ENCODE results near the gene PRDM2.

The PRDM2 gene

DNA sequence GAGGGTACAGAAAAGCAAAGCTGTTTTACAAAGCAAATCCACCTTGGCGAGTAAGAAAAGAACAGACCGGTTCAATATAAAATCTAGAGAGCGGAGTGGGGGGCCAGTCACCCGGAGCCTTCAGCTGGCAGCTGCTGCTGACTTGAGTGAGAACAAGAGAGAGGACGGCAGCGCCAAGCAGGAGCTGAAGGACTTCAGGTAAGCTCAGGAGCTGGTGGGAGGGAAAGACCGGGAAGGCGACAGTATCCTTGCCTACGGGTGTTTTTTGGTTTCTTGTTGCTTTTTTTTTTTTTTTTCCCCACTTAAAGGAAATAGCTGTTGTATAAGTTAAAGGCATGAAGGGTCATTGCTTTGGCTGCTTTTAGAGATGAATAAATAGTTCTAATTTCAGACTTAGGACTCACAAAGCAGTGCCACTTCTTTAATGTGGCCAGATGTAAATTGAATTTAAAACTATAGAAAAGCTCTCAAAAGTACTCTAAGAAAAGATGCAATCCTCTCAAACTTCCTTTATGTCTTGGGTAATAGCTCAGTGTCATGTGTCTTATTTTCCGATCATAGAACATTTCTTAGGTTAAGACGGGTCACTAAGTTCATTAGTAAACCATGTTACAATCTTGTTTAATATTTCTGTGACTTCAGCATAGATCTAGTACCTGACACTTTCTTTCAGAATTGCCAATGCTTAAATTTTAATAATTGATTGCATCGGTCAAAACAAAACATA, 82.8 kb downstream of the PRDM2 start:
- no peak for TF ChIP-seq ZNF274 (IDR thresholded peaks at IDR 0.05; ENCODE audit: low read depth, low read length)
- TF ChIP-seq SUZ12 (IDR thresholded peaks at IDR 0.05; ENCODE audit: extremely low read depth, insufficient read depth, insufficient read length): no peak

GRCh38 chr1:13783551-13783950, 83.6 kb downstream of the PRDM2 start:
- DNase-seq (ENCODE audit: low read depth, low spot score): no peak
- no peak overlapping the region for H3K9ac ChIP-seq (ENCODE audit: insufficient read length, low read depth)
- H3K27me3 ChIP-seq (ENCODE audit: insufficient read depth, insufficient read length): no peaks in the 10 kb centered on the region
- no peaks in the 10 kb centered on the region for H3K9me3 ChIP-seq (ENCODE audit: insufficient read depth, low read length)
- no peak overlapping the region for H3K4me3 ChIP-seq (ENCODE audit: insufficient read length, low read depth)
- H3K4me1 ChIP-seq (ENCODE audit: insufficient read depth, insufficient read length): peaks cover 1% of the 10 kb centered on the region
- no peak for TF ChIP-seq SUZ12 (IDR thresholded peaks at IDR 0.05; ENCODE audit: extremely low read depth, insufficient read depth, insufficient read length)
- H3K36me3 ChIP-seq (ENCODE audit: insufficient read depth, insufficient read length, low read length): peaks cover 55% of the 10 kb centered on the region

More for the DNA sequence above, 82.8 kb downstream of the PRDM2 start:
- Histone ChIP-seq H3K27me3 (ENCODE audit: insufficient read depth, insufficient read length) (no peaks in the 10 kb centered on the region), H3K36me3 (ENCODE audit: insufficient read depth, insufficient read length, low read length) (peaks cover 59% of the 10 kb centered on the region), H3K4me1 (ENCODE audit: insufficient read depth, insufficient read length) (no peaks in the 10 kb centered on the region), H3K9ac (ENCODE audit: insufficient read length, low read depth) (no peak overlapping the region), H3K4me3 (ENCODE audit: insufficient read length, low read depth) (no peak overlapping the region), H3K9me3 (ENCODE audit: insufficient read depth, low read length) (no peaks in the 10 kb centered on the region)
- DNase-seq (ENCODE audit: low read depth, low spot score): no peak

DNA sequence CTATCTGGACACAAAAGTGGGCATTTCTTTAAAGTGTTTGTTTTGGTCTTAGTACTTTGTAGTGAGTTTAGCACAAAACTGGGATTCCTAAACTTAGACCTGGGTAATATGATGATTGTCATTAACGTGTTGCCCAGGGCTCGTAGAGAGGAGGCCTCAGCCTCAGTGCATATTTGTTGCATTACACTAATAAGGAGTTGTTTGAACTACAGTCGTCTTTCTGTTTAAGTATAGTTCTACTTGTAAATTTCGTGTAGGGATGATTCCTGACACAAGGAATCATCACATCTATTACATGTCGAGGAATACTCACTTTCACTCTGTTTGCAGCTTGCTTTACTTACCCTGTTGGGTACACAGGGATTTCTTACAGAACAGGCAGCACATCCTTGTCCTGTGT, 85.0 kb downstream of the PRDM2 start:
- H3K4me3 ChIP-seq (ENCODE audit: insufficient read length, low read depth): no peak overlapping the region
- H3K9ac ChIP-seq (ENCODE audit: insufficient read length, low read depth): no peak overlapping the region
- no peak for DNase-seq (ENCODE audit: low read depth, low spot score)
- TF ChIP-seq YY1 (IDR thresholded peaks at IDR 0.05; ENCODE audit: insufficient read depth, insufficient read length): no peak
- TF ChIP-seq SUZ12 (IDR thresholded peaks at IDR 0.05; ENCODE audit: extremely low read depth, insufficient read depth, insufficient read length): no peak
- TF ChIP-seq ZNF274 (IDR thresholded peaks at IDR 0.05; ENCODE audit: low read depth, low read length): no peak
- no peaks in the 10 kb centered on the region for H3K9me3 ChIP-seq (ENCODE audit: insufficient read depth, low read length)
- peaks cover 3% of the 10 kb centered on the region for H3K4me1 ChIP-seq (ENCODE audit: insufficient read depth, insufficient read length)
- H3K27me3 ChIP-seq (ENCODE audit: insufficient read depth, insufficient read length): no peaks in the 10 kb centered on the region
- H3K36me3 ChIP-seq (ENCODE audit: insufficient read depth, insufficient read length, low read length): peaks cover 49% of the 10 kb centered on the region

DNA sequence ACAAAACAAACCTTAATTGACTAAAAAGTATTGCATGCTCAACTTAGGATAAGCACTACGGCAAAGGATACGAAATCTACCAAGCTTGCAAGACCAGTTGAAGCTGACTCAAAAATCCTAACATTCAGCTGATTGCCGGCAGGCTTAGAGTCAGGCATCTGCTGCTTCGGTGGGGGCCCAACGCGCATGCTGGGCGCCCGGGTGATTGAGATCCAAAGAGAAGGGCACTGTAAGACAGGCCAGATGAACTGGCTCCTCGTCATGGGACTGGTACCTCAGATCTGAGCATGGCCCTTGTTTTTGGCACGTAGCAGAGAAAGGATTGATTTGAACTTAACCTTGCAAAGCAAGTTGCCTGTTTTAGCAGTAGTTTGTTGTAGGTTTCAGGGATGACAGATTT, 86.6 kb downstream of the PRDM2 start:
- DNase-seq (ENCODE audit: low read depth, low spot score): no peak
- TF ChIP-seq YY1 (IDR thresholded peaks at IDR 0.05; ENCODE audit: insufficient read depth, insufficient read length): no peak
- no peak for TF ChIP-seq SUZ12 (IDR thresholded peaks at IDR 0.05; ENCODE audit: extremely low read depth, insufficient read depth, insufficient read length)
- no peak for TF ChIP-seq ZNF274 (IDR thresholded peaks at IDR 0.05; ENCODE audit: low read depth, low read length)
- H3K9ac ChIP-seq (ENCODE audit: insufficient read length, low read depth): no peak overlapping the region
- no peak overlapping the region for H3K4me3 ChIP-seq (ENCODE audit: insufficient read length, low read depth)
- H3K9me3 ChIP-seq (ENCODE audit: insufficient read depth, low read length): no peaks in the 10 kb centered on the region
- H3K4me1 ChIP-seq (ENCODE audit: insufficient read depth, insufficient read length): peaks cover 3% of the 10 kb centered on the region
- peaks cover 33% of the 10 kb centered on the region for H3K36me3 ChIP-seq (ENCODE audit: insufficient read depth, insufficient read length, low read length)
- H3K27me3 ChIP-seq (ENCODE audit: insufficient read depth, insufficient read length): no peaks in the 10 kb centered on the region

- Histone ChIP-seq H3K27me3 (ENCODE audit: insufficient read depth, insufficient read length) (no peaks in the 10 kb centered on the region), H3K4me3 (ENCODE audit: insufficient read length, low read depth) (no peak overlapping the region), H3K9me3 (ENCODE audit: insufficient read depth, low read length) (no peaks in the 10 kb centered on the region), H3K4me1 (ENCODE audit: insufficient read depth, insufficient read length) (peaks cover 3% of the 10 kb centered on the region), H3K36me3 (ENCODE audit: insufficient read depth, insufficient read length, low read length) (peaks cover 15% of the 10 kb centered on the region), H3K9ac (ENCODE audit: insufficient read length, low read depth) (no peak overlapping the region)
- no peak for TF ChIP-seq SUZ12 (IDR thresholded peaks at IDR 0.05; ENCODE audit: extremely low read depth, insufficient read depth, insufficient read length)
- TF ChIP-seq ZNF274 (IDR thresholded peaks at IDR 0.05; ENCODE audit: low read depth, low read length): no peak
- TF ChIP-seq YY1 (IDR thresholded peaks at IDR 0.05; ENCODE audit: insufficient read depth, insufficient read length): no peak
- no peak for DNase-seq (ENCODE audit: low read depth, low spot score)
These were observed 88.8 kb downstream of the PRDM2 start for GRCh38 chr1:13788795-13789194.

GRCh38 chr1:13790290-13791030, 90.5 kb downstream of the PRDM2 start:
- H3K4me3 ChIP-seq (ENCODE audit: insufficient read length, low read depth): no peak overlapping the region

GRCh38 chr1:13792419-13792818, 92.4 kb downstream of the PRDM2 start:
- no peaks in the 10 kb centered on the region for H3K27me3 ChIP-seq (ENCODE audit: insufficient read depth, insufficient read length)
- TF ChIP-seq YY1 (IDR thresholded peaks at IDR 0.05; ENCODE audit: insufficient read depth, insufficient read length) (no peak), ZNF274 (IDR thresholded peaks at IDR 0.05; ENCODE audit: low read depth, low read length) (no peak), SUZ12 (IDR thresholded peaks at IDR 0.05; ENCODE audit: extremely low read depth, insufficient read depth, insufficient read length) (no peak)
- DNase-seq (ENCODE audit: low read depth, low spot score): no peak
- no peak overlapping the region for H3K4me3 ChIP-seq (ENCODE audit: insufficient read length, low read depth)
- H3K36me3 ChIP-seq (ENCODE audit: insufficient read depth, insufficient read length, low read length): peaks cover 12% of the 10 kb centered on the region
- no peaks in the 10 kb centered on the region for H3K9me3 ChIP-seq (ENCODE audit: insufficient read depth, low read length)
- H3K9ac ChIP-seq (ENCODE audit: insufficient read length, low read depth): no peak overlapping the region
- peaks cover 3% of the 10 kb centered on the region for H3K4me1 ChIP-seq (ENCODE audit: insufficient read depth, insufficient read length)

More at GRCh38 chr1:13790290-13791030, 90.5 kb downstream of the PRDM2 start:
- Histone ChIP-seq H3K27me3 (ENCODE audit: insufficient read depth, insufficient read length) (no peaks in the 10 kb centered on the region), H3K36me3 (ENCODE audit: insufficient read depth, insufficient read length, low read length) (peaks cover 15% of the 10 kb centered on the region), H3K4me1 (ENCODE audit: insufficient read depth, insufficient read length) (peaks cover 3% of the 10 kb centered on the region), H3K9ac (ENCODE audit: insufficient read length, low read depth) (no peak overlapping the region), H3K9me3 (ENCODE audit: insufficient read depth, low read length) (no peaks in the 10 kb centered on the region)
- TF ChIP-seq ZNF274 (IDR thresholded peaks at IDR 0.05; ENCODE audit: low read depth, low read length): no peak
- no peak for TF ChIP-seq YY1 (IDR thresholded peaks at IDR 0.05; ENCODE audit: insufficient read depth, insufficient read length)
- DNase-seq (ENCODE audit: low read depth, low spot score): no peak

Measured in NT2/D1 (cell line).